Stimulated activated CD8-positive, alpha-beta memory T cell treated with anti-CD3 and anti-CD28 coated beads, Interleukin-7, amount 100 ng/mL, for 24 hours (primary cell): ENCODE results near the gene TBC1D25.

ENCODE experiments used
- DNase-seq: peaks from one replicate; pipeline ENCODE4 v3.0.0-alpha.2; 2020; ENCODE audit warnings: low read depth

The TBC1D25 gene

GRCh38 chrX:48560056-48560455 lies 20.5 kb downstream of the TBC1D25 start:
- no peak for DNase-seq

GRCh38 chrX:48560681-48561080 lies 21.2 kb downstream of the TBC1D25 start:
- no peak for DNase-seq

GRCh38 chrX:48569958-48570357 lies 30.4 kb downstream of the TBC1D25 start:
- DNase-seq: no peak

- no peak for DNase-seq
Measured at GRCh38 chrX:48573690-48574269, 34.3 kb downstream of the TBC1D25 start.

- DNase-seq: peak; percentile 73
Measured at GRCh38 chrX:48574270-48575266, 35.1 kb downstream of the TBC1D25 start, which contains the start of gene RBM3. TSS of gene RBM3 (plus strand) at chrX:48574484. CDS start at chrX:48575181, 697 bp downstream.

GRCh38 chrX:48575642-48576041 lies 36.1 kb downstream of the TBC1D25 start:
- DNase-seq: no peak

- no peak for DNase-seq
Measured at GRCh38 chrX:48576108-48576507, 36.6 kb downstream of the TBC1D25 start.

- DNase-seq: no peak
Measured at GRCh38 chrX:48578661-48579128, 39.2 kb downstream of the TBC1D25 start.

- no peak for DNase-seq
Measured at GRCh38 chrX:48579259-48579658, 39.7 kb downstream of the TBC1D25 start.

GRCh38 chrX:48580662-48581061 lies 41.1 kb downstream of the TBC1D25 start:
- DNase-seq: no peak

GRCh38 chrX:48584698-48585097 lies 45.2 kb downstream of the TBC1D25 start:
- no peak for DNase-seq

- DNase-seq: no peak
Measured at GRCh38 chrX:48589482-48590162, 50.1 kb downstream of the TBC1D25 start.

GRCh38 chrX:48590203-48591103 lies 50.9 kb downstream of the TBC1D25 start:
- no peak for DNase-seq

GRCh38 chrX:48591255-48591791 lies 51.8 kb downstream of the TBC1D25 start:
- DNase-seq: no peak

- DNase-seq: no peak
Measured at GRCh38 chrX:48592971-48593370, 53.5 kb downstream of the TBC1D25 start.

GRCh38 chrX:48595929-48596328 lies 56.4 kb downstream of the TBC1D25 start:
- DNase-seq: no peak

- peak; percentile 72 for DNase-seq
Measured at GRCh38 chrX:48597353-48598264, 58.1 kb downstream of the TBC1D25 start, which contains the start of gene WDR13. TSS of gene WDR13 (plus strand) at chrX:48597492. CDS start at chrX:48597997, 505 bp downstream.

- no peak for DNase-seq
Measured at GRCh38 chrX:48598614-48599013, 59.1 kb downstream of the TBC1D25 start.

GRCh38 chrX:48599341-48599740 lies 59.8 kb downstream of the TBC1D25 start:
- no peak for DNase-seq

- DNase-seq: no peak
Measured at GRCh38 chrX:48600226-48600625, 60.7 kb downstream of the TBC1D25 start.
